Measurements from ENCODE around the gene CYP19A1. TPM values are rescaled to one million over a fixed set of nuclear protein-coding genes. Genes with fewer than 3 reads are reported as not detected.
A peak's percentile ranks its signal among the peaks of the same experiment; 100 is the strongest.

Gene CYP19A1
- total RNA-seq, 1 donor from 2014 or later = 0.95 TPM

DNA sequence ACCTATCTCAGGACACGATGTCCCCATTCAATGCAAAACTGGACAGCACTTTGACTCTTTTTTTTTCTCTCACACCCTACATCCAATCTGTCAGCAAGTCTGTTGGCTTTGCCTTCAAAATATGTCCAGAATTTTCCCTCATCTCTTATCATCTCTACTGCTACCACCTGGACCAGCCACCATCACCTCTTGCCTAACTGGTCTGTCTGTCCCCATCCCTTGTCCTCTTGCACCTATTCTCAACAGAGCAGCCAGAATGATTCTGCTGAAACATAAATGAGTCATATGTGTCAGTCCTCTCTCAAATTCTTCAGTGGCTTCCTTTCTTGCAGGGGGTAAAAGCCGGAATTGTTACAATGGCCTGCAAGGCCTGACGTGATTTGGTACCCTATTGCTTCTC lies 105.8 kb downstream of the CYP19A1 start:
- Histone ChIP-seq H3K27me3 (ENCODE audit: low read depth) (no peaks in the 10 kb centered on the region), H3K9me3 (no peaks in the 10 kb centered on the region), H3K27ac (no peak overlapping the region), H3K4me3 (no peak overlapping the region), H3K36me3 (no peaks in the 10 kb centered on the region), H3K4me1 (peaks cover 7% of the 10 kb centered on the region)
- intact Hi-C loops (cut with DNase I) = no loop called here
- DNase-seq (no peak), ATAC-seq (no peak)
- TF ChIP-seq, protein P1, sequence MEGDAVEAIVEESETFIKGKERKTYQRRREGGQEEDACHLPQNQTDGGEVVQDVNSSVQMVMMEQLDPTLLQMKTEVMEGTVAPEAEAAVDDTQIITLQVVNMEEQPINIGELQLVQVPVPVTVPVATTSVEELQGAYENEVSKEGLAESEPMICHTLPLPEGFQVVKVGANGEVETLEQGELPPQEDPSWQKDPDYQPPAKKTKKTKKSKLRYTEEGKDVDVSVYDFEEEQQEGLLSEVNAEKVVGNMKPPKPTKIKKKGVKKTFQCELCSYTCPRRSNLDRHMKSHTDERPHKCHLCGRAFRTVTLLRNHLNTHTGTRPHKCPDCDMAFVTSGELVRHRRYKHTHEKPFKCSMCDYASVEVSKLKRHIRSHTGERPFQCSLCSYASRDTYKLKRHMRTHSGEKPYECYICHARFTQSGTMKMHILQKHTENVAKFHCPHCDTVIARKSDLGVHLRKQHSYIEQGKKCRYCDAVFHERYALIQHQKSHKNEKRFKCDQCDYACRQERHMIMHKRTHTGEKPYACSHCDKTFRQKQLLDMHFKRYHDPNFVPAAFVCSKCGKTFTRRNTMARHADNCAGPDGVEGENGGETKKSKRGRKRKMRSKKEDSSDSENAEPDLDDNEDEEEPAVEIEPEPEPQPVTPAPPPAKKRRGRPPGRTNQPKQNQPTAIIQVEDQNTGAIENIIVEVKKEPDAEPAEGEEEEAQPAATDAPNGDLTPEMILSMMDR (IDR thresholded peaks at IDR 0.05) = no peak

DNA sequence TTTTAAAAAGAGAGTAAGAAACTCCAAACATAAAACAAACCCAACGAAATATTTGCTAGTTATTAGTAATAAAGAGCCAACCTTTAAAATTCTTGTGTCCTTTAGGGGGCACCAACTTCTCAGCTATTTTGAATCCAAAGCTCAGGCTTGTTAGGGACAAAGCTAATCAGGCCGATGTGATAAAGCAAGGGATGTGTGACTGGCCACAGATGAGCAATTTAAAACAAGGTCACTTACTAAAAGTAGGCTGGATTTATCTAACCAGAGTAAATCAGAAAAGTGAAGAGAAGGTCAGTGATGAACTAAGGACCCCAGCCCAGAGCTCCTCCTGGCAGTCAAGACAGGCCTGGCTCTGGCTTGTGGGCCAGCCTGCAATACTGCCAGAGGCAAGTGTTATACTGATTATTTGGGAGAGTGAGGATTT lies 108.5 kb downstream of the CYP19A1 start:
- Histone ChIP-seq H3K27ac (no peak overlapping the region), H3K4me1 (peaks cover 8% of the 10 kb centered on the region), H3K27me3 (ENCODE audit: low read depth) (no peaks in the 10 kb centered on the region), H3K9me3 (no peaks in the 10 kb centered on the region), H3K36me3 (no peaks in the 10 kb centered on the region), H3K4me3 (no peak overlapping the region)
- intact Hi-C loops (cut with DNase I) = no loop called here
- DNase-seq (no peak), ATAC-seq (no peak)
- TF ChIP-seq, protein P1 (IDR thresholded peaks at IDR 0.05) = peak; percentile 17

DNA sequence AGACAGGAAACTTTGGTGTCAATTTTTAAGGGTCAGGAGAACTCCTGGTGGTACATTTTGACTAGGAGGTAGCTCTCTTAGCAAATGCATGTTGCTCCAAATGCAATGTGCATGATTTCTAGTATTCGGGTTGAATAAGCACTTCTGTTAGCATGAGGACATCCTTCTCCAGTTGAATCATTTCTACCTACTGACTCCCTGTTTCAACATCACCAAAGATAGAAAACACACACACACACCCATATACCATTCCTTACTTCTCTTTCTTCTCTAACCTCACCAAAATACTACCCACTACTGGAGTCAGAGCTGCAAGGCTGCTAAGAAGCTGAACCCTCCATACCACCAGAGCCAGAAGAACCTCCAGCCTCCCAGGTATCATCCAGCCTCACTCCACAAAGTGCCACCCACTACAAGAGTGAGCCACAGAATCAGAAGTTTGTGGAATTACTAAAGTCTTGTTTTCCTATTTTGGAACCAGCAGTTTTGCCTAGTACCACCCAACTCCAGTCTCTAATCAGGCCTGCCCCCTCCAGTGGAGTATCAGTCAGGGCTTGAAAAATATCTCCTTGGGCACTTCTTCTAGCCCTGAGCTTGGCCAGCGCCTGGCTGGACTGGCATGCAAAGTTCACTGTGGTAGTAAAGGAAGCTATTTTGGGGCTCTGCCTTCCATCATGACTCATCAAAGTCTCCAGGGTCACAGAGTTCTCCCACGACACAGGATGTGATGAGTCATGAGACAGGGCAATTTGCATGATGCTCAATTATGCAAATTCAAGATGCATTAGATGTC lies 110.3 kb downstream of the CYP19A1 start:
- DNase-seq (no peak), ATAC-seq (peak; percentile 21 to 57)
- H3K4me3 ChIP-seq = no peak overlapping the region
- intact Hi-C loops (cut with DNase I) = no loop called here
- peaks cover 8% of the 10 kb centered on the region for H3K4me1 ChIP-seq
- TF ChIP-seq, protein P1 (IDR thresholded peaks at IDR 0.05) = no peak
- H3K36me3 ChIP-seq = no peaks in the 10 kb centered on the region
- no peaks in the 10 kb centered on the region for H3K27me3 ChIP-seq (ENCODE audit: low read depth)
- no peak overlapping the region for H3K27ac ChIP-seq
- no peaks in the 10 kb centered on the region for H3K9me3 ChIP-seq

DNA sequence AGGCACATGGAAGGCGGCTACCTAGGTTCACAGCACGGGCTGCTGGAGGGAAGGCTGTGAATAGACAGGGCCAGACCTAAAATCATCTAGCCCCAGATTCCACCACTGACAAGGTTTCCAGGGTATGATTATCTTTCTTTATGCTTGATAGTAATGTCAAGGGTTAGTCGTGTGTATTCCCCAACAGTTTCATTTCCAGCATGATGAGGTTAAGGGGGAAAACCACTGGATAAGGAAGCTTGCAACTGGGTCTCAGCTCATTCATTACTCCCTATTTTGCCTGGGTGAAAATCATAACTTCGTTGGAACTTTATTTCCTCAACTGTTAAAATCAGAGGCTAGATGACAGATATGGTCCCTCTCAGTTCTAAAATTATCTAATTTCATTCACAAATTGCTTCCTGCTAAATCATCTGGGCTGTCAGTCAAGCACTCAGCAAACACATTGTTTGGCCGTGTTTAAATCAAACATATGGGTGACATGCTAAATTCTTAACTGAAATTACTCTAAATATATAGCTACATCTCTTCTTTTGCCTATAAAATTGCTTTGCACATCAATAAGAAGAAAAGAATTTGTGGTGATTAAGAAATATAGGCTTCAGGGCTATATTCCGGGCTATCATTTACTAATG lies 111.7 kb downstream of the CYP19A1 start:
- intact Hi-C loops (cut with DNase I) = no loop called here
- Histone ChIP-seq H3K4me3 (no peak overlapping the region), H3K27ac (no peak overlapping the region), H3K27me3 (ENCODE audit: low read depth) (no peaks in the 10 kb centered on the region), H3K4me1 (peaks cover 8% of the 10 kb centered on the region), H3K36me3 (no peaks in the 10 kb centered on the region), H3K9me3 (no peaks in the 10 kb centered on the region)
- no peak for ATAC-seq
- no peak for DNase-seq
- TF ChIP-seq, protein P1 (IDR thresholded peaks at IDR 0.05) = no peak

DNA sequence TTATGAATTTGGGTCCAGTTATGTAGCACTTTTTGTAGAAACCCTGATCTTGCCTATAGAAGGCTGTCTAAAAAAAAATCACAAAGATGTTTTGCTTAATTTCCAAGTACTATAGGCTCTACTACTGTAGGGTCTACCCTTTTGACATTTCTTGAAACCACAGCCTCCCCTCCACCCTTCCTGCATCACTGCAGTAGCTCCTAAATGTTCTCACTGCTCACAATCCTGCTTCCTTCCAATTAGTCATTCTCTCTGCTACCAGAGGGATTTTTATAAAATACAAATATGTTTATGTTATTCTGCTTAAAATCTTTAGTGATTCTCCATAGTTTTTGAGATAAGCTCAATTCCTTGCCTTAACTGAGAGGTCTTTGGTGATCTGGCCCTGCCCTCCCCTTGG lies 114.0 kb downstream of the CYP19A1 start:
- Histone ChIP-seq H3K27ac (no peak overlapping the region), H3K4me3 (no peak overlapping the region), H3K36me3 (no peaks in the 10 kb centered on the region), H3K4me1 (peaks cover 8% of the 10 kb centered on the region), H3K27me3 (ENCODE audit: low read depth) (no peaks in the 10 kb centered on the region), H3K9me3 (no peaks in the 10 kb centered on the region)
- intact Hi-C loops (cut with DNase I) = no loop called here
- no peak for ATAC-seq
- DNase-seq = no peak
- TF ChIP-seq, protein P1 (IDR thresholded peaks at IDR 0.05) = no peak

All from lower lobe of right lung (tissue), 2 donors.